ENCODE data around the gene RBM25. TPM values are rescaled to one million over a fixed set of nuclear protein-coding genes. Genes with fewer than 3 reads are reported as not detected.

RBM25 gene
- total RNA-seq, 4 donors from 2014 or later, result 64.1 to 87.0 (median 73.8) TPM

- no peak for TF ChIP-seq CTCF (IDR thresholded peaks at IDR 0.05; ENCODE audit: low read depth)
These were observed 32.7 kb downstream of the RBM25 start for GRCh38 chr14:73091044-73091443.

GRCh38 chr14:73097421-73097820 lies 39.1 kb downstream of the RBM25 start:
- no peak for TF ChIP-seq CTCF (IDR thresholded peaks at IDR 0.05; ENCODE audit: low read depth)

- no peak for TF ChIP-seq CTCF (IDR thresholded peaks at IDR 0.05; ENCODE audit: low read depth)
These were observed 42.0 kb downstream of the RBM25 start for GRCh38 chr14:73100334-73100733.

- TF ChIP-seq CTCF (IDR thresholded peaks at IDR 0.05; ENCODE audit: low read depth), result no peak
These were observed 44.6 kb downstream of the RBM25 start for GRCh38 chr14:73102806-73103497.

GRCh38 chr14:73105050-73105449 lies 46.7 kb downstream of the RBM25 start:
- no peak for TF ChIP-seq CTCF (IDR thresholded peaks at IDR 0.05; ENCODE audit: low read depth)

GRCh38 chr14:73105727-73106126 lies 47.4 kb downstream of the RBM25 start:
- no peak for TF ChIP-seq CTCF (IDR thresholded peaks at IDR 0.05; ENCODE audit: low read depth)

GRCh38 chr14:73116079-73116665 lies 57.8 kb downstream of the RBM25 start:
- no peak for TF ChIP-seq CTCF (IDR thresholded peaks at IDR 0.05; ENCODE audit: low read depth)
